SH-SY5Y (cell line): ENCODE measurements around the gene BTN2A1.

ENCODE experiments used
- GATA2 ChIP-seq: IDR thresholded peaks from 2 replicates; pipeline ENCODE4 v1.6.1; 2011; ENCODE audit warnings: mild to moderate bottlenecking, low read depth, low read length
- GATA3 ChIP-seq: IDR thresholded peaks from 2 replicates; pipeline ENCODE4 v1.6.1; 2011; ENCODE audit warnings: low read depth, mild to moderate bottlenecking, low read length, moderate library complexity

DNA sequence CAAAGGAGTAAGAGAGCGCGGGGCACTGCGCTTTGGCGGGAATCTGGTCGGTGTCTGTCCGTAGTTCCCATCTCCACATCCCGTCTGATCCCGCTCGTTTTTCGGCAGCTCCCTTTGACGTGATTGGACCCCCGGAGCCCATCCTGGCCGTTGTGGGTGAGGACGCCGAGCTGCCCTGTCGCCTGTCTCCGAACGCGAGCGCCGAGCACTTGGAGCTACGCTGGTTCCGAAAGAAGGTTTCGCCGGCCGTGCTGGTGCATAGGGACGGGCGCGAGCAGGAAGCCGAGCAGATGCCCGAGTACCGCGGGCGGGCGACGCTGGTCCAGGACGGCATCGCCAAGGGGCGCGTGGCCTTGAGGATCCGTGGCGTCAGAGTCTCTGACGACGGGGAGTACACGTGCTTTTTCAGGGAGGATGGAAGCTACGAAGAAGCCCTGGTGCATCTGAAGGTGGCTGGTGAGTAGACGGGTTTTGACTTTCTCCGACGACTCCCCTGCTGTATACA, 43.8 kb downstream of the BTN2A1 start:
- TF ChIP-seq GATA2 (no peak), GATA3 (no peak)
